NCI-H524 (cell line): Measurements from ENCODE around the gene HNRNPA3.
"Not testable (repeated sequence)": the region's sequence is repeated elsewhere in the genome, so short reads cannot be mapped to it uniquely, and the experiment has no call there.

Source experiments
- DNase-seq, 2 experiments: peaks; one replicate each; lab custom pipeline; 2025; lab: John Stamatoyannopoulos, UW

Gene HNRNPA3

DNA sequence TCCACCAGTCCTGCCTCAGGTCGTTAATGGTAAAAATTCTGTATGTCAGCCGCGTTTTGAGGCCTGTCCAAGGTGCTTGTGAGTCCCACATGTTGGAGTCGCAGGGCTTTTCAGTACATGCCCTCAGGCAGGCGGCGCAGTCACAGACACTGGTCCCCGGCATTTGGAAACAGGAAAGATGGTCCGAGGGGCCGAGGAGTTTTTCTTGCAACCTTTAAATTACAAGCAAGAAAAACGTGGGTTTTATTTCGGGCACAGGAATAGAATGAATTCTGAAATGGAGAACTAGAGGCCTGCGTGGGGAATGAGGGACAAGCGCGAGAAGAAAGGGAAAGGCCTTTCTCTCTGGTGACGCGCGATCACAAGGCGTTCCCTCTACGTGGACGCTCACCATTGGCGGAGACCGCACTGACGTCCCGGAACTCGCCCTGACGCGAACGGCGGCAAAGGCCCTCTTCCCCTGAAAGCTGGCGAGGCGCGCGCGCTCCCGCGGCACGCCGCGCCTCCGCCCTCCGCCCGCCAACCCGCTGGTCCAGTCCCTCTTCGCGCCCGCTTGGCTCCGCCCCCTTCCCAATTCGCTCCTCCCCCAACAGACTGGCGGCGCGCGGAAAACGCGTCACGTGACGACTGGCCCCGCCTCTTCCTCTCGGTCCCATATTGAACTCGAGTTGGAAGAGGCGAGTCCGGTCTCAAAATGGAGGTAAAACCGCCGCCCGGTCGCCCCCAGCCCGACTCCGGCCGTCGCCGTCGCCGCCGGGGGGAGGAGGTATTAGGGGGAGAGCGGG, at the start of gene HNRNPA3:
Gene HNRNPA3, plus strand, starts transcription at position 689 of the 785 bp plus-strand sequence. Its CDS starts 6 bp downstream, at position 695.
- peak; percentile 95 to 97 for DNase-seq

DNA sequence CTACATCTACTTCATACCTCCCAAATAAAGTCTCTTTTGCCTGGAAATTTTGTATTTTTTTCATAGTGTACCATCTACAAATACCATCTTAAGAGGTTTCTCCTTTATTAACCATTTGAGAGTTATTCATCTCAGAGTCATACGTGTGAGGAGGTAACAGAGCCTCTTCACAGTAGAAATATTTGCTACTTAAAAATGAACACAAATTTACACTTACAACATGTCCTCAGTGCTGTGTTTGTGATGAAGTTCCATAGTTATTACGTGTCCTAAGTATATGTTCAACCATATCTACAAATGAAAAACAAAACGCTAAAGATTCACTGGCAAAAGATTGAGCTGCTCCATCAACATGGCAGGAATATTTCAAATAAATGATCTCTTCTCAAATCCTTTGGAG, 48.5 kb upstream of the HNRNPA3 start:
- peak in 1 of 2 experiments; percentile 31 for DNase-seq

DNA sequence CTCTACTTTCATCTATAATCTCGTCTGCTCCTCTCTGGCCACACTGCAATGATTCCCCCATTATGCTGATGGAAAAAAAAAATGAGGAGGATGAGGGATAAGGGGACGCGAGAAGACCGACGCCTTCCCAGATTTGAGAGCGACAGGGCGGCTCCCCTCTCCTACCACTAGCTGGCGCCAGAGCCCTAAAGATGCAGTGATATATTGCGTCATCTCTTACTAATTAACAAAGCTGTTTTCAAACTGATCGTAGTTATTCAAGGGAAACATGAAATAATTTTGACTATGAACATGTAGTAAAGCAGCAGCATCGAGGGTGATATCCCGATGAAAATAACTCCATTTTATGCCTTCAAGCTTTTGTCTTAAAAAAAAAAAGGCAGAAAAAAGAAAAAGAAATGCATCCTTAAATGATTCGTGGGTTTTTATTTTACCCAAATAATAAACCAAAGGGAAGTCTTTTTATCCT, 48.0 kb upstream of the HNRNPA3 start:
- peak; percentile 73 to 90 for DNase-seq

DNA sequence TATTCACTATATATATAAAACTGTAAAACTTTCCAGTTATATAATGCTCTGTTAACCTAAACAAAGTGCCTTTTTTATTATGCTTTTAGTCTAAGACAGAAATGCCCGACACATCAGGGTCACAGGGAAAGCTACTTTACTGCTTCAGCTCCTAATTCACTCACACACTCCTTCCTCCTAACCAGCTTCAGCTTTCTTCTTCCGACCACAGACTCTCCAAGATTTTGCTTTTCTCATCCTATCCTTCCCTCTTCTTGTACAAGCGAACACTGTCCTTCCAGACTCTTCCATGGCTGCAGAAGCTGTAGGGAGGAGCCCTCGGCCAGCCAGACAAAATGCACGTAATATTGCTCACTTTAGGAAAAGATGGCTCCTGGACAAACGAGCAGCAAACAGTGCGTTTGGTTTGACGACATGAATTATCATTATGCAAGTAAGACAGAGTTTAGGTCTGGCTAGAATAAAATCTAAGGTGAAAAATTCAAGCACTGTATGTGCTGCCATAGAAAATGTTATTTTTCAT, 47.5 kb upstream of the HNRNPA3 start:
- peak; percentile 4 to 22 for DNase-seq

DNA sequence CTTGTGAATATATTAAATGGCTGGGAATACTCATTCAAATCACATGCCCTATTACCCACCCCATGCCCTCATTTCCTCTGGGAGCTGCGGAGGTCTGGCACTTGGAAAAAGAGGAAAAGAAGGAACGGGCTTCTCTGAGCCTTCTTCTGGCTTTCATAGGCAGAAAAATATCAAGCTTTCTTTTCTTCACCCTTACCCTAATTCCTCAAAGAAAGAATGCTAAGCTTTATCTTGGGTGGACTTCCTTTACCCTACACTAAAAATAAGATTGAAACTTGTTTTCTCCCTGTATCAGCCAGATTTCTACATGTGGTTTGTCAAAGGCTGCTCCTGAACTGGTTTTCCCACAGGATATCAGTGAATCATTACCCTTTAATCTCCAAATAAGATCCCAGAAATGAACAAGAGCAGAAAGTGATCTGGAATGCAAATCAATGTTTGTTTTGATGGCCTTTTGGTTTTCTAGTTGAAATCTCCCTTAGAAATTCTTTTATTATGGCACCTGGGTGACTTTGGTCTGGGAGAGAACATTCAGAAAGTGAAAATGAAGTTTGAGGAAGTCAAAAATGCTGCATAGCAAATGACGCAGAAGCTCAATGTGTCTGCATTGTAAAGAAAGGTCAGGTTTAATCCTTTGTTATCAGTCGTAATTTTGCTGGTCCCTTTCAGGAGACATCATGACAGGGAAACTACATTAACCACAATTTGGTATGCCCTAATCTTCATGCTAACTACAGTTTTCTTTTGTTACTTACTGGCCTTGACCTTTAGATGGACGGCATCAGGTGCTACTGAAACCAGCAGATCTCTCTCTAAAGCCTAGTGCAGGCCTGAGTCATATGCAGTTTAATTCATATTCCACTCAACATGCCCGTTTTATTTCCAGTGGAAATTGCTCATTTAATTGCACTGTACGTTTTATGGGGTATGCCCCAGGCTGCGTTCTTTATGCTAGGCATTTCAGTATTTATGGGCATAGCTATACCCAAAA, 46.6 kb upstream of the HNRNPA3 start:
- peak in 1 of 2 experiments; percentile 22 for DNase-seq

DNA sequence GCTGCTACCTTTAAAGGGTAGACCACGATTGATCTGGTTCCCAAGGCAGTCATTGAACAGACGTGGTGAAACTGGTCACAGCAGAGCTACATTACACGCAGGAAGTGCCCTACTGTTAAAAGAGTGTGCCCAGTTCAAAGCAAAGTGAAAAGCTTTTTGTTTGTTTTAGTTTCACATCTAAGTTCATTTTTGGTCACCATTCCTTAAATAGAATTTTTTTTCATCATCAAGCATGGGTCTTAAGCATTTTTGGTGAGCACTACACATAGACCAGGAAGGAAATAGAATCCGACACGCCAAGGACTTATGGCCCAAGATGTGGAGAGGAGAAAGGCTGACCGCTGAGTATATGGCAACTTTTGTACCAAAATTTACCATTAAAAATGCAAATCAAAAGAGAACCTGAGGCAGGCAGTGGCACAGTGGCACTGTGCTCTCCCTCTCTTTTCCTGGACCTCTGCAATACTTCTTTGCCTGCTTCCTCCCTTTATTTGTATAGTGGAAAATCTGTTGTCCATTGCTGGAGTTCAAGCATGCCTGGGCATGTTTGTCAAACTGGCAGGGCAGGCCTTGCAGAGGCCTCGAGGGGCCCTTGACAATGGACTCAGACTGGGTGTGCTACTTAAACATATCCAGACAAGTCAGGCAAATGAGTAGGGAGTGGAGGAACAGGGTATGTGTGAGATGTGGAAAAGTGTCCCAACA, 42.6 kb upstream of the HNRNPA3 start:
- DNase-seq, result peak in 1 of 2 experiments; percentile 41

DNA sequence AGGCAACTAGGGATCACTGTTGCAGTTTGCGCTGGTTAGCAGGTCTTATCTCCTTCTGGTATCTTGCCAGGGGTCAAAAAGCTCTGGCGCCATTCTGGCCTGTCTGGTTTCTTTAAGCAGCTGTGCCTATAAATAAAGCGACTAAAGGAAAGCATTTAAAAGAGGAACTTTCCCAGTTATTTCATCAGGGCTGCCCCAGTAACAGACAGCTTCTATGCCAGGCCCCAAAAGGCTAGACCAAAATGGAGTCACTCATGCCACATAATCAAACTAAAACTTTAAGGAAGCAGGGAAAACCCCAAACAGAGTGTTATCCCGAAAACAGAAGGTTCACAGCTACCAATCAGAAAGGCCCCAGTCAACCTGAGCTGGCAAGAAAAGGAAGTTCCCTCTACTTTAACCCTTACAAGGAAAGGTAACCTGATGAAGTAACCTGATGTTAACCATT, 41.2 kb upstream of the HNRNPA3 start:
- no peak for DNase-seq

DNA sequence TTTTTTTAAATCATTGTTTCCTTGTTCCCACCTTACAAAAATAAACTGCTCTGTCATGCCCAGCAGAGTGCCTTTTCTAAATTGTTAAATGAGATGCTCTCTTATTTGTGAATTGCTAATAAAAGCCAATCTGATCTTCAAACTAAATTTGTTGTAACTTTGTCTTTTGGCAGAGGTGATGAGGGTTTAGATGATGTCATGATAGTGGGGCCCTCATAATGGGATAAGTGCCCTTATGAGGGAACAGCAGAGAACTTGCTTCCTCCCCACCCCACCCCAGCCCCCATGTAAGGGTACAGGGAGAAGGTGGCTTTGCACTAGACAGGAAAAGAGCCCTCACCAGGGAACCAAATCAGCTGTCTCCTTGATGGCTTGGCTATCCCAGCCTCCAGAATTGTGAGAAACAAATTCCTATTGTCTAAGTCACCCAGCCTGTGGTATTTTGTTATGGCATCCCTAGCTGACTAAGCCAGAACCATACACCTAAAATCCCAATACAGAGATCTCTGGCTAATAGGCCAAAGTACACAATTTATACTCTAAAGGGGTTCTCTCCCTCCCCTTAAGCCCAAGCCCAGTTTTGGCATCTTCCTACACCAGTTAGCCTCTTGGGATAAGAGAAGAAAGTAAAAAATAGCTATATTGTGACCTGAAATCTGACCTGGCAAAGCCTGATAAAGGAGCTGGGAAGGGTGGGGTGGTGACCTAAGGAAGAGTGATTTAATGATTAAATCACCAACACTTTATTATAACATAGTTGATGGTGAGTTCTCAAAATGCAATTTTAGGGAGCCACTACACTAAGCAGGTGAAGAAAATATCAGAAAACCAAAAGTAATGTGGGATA, 40.3 kb upstream of the HNRNPA3 start:
- no peak for DNase-seq

DNA sequence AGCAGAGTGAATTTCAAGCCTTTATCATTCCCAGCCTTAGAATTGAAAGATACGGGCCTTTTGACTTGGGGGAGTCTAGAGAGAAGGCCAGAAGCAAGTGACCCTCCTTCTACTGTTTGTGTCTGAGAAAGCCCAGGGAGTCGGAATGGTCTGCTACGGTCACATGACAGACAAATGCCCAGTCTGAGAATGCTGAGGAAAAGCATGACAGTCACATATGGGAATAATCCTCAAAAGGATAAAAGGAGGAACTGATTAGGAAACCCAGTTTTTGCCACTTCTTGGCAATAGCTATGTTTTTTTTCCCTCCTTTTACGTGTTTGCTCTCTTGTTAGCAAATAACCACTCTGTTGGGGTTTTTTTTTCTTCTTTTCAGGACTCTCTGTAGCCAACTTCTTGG, 38.1 kb upstream of the HNRNPA3 start:
- no peak for DNase-seq

DNA sequence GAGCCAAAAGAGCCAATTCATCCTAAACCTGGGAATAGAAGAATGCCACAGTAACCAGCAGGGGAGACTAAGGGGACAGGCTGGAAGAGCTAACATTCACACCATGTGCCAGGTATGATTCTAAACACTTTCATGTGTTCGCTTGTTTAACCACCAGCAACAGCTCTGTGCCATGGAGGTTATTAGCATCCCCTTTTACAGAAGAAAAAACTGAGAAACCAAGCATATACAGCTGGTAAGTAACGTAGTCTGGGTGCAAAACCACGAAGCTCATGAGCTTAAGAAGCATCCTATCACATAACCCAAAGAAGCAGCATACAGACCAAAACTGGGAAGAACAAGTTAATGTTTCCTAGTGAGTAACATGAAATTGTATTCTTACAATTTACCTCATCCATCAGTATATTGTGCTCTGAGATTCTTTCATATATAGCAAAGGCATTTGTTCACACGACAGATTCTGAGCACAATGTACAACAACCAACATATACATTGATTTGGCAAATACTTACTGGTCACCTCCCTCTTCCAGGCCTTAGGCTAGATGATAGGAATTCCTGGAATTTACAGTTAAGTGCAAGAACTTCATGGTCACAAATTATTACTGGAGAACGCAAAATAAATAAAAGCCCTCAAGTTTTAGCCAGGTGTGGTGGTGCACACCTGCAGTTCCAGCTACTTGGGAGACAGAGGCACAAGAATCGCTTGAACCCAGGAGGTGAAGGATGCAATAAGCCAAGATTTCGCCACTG, 36.5 kb upstream of the HNRNPA3 start:
- no peak for DNase-seq

DNA sequence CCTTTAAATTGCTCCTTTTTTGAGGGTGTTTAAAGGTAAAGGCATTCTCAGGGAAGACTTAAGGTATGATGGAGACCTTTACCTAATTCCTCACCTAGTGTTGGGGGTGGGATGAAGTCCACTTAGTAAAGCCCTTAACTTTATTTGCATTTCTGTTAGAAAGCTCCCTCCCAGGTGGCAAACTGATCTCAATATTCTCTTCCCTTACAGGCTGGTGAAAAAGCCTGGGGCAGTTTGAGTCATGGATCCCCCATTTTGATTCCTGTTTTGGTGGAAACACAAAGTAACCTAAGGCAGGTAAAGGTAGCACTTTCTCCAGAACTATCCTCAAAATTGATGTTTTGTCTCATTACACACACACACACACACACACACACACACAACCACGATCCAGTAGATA, 33.8 kb upstream of the HNRNPA3 start:
- no peak for DNase-seq

DNA sequence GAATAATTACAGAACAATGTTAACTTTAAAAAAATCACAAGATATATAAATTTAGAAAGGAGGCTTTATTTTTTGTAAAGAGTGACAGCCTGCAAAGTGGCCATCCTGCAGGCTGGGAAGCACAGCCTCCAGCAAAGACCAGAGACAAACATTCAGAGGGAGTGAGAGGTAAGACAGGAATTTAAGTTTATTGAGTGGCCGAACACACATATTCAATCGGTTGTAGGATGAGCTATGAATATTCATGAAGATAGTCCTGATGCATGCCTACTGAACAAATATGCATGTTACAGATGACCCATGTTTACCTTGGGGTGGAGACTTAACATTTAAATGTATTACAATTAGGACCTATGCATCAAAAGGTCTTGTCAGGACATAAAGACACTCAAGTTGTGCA, 33.4 kb upstream of the HNRNPA3 start:
- no peak for DNase-seq

DNA sequence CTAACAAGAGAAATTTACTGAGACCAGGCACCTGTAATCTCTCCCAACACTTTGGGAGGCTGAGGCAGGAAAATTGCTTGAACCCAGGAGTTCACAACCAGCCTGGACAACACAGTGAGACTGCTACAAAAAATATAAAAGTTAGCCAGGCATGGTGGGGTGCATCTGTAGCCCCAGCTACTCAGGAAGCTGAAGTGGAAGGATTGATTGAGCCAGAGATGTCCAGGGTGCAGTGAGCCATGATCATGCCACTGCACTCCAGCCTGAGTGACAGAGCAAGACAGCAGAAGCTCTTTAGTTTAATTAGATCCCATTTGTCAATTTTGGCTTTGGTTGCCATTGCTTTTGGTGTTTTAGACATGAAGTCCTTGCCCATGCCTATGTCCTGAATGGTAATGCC, 32.9 kb upstream of the HNRNPA3 start:
- DNase-seq, result not testable (repeated sequence)

DNA sequence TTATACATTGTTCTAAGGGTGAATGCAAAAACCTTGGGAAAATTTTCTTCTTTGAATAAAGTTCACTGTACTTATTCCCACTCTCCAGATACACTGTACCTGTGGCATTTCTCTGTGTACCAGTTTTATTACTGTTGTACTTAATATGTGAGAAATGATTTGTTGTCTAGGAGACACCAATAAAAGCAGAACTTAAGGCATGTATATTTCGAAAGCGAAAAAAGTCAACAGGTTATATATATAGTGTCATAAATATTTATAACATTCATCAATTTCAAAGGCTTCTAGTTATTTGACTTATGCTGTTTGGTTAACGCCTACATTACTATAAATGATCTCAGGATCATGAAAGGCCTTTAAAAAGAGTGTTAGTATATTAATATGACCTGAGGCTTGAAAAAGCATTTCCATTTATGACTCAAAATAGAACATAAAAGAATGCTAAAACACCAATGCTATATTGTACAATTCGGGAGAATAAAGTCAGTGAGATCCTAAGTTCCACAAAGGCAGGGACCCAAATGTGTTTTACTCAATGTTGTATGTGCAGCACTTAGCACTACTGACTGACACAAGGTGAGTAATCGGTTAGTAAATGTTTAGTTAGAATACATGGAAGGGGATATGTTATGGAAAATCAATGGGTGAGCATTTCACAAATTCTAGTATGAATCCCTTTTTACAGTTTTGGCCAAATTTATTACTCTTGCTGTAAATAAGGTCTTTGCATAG, 32.2 kb upstream of the HNRNPA3 start:
- DNase-seq, result no peak

DNA sequence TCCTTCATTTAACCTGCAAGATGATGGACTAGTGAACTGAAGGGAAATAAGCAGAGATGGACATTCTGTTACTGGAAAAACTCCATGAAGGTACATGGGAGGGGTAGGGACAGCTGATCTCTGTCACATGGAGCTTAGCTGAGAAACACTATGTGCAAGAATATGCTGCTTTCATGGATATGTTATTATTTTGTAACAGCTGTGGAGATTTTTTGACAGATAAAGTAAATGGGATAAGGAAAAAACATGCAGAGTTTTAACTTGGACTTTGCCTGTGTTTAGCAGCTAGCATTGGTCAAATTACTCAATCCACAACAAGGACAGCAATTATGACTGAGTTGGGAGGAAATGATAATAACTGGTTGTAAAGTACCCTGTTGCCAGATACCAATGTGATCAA, 28.7 kb upstream of the HNRNPA3 start:
- no peak for DNase-seq

DNA sequence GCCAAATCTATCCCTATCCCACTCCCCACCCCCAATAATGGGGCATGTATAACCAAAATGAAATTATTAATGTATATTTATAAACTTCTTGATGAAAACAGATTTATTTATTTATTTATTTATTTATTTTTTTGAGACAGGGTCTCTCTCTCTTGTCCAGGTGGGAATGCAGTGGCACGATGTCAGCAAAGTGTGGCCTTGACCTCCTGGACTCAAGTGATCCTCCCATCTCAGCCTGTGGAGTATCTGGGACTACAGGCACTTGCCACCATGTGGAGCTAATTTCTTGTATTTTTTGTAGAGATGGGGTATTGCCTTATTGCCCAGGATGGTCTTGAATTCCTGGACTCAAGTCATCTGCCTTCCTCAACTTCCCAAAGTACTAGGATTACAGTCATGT, 28.0 kb upstream of the HNRNPA3 start:
- DNase-seq, result no peak

DNA sequence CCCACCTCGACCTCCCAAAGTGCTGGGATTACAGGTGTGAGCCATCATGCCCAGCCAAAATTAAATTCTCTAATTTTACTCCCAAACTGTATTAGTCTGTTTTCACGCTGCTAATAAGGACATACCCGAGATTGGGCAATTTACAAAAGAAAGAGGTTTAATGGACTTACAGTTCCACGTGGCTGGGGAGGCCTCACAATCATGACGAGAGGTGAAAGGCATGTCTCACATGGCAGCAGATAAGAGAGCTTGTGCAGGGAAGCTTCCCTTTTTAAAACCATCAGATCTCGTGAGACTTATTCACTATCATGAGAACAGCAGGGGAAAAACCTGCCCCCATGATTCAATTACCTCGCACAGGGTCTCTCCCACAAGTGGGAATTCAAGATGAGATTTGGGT, 26.6 kb upstream of the HNRNPA3 start:
- not testable (repeated sequence) for DNase-seq

DNA sequence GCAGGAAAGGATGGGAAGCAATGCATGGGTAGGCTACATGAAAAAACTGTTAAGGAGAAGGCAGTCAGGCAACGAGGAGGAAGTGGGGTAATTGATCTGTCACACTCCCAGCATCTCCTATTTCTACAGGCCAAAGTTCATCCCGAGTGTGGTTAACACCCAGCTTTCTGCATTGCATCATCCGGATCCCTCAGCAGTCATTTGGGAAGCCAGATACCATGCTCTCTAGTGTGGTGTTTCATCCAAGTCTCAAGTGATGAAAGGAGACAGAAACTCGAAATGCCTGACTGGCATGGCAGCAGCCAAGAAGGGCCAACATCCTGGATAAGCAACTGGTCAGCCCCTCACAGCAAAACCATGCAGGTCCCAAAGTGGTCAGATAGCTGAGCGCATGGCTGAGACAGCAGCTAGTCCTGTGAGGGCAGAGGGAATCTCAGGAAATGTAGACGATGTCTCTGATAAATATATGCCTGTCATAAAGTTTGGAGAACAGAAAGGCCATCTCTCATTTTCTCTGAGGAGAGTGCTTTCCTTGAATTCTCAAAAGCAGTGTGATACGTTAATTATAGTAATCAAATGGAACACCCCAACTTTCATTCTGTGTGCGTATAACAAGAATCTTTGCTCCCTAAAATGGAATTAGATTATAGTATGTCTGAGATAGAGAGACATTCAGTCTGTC, 24.8 kb upstream of the HNRNPA3 start:
- no peak for DNase-seq
